GM21737 (cell line): ENCODE data around the gene ADIPOR1.
"Not testable (repeated sequence)": the region's sequence is repeated elsewhere in the genome, so short reads cannot be mapped to it uniquely, and the experiment has no call there.

Experiments used
- ATAC-seq: cut with Tn5 transposase; IDR thresholded peaks from one replicate; pipeline ENCODE4 v1.9.1; 2021; ENCODE audit warnings: mild to moderate bottlenecking, moderate library complexity; ENCODE audit not compliant: unreplicated experiment

The ADIPOR1 gene, protein sequence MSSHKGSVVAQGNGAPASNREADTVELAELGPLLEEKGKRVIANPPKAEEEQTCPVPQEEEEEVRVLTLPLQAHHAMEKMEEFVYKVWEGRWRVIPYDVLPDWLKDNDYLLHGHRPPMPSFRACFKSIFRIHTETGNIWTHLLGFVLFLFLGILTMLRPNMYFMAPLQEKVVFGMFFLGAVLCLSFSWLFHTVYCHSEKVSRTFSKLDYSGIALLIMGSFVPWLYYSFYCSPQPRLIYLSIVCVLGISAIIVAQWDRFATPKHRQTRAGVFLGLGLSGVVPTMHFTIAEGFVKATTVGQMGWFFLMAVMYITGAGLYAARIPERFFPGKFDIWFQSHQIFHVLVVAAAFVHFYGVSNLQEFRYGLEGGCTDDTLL

DNA sequence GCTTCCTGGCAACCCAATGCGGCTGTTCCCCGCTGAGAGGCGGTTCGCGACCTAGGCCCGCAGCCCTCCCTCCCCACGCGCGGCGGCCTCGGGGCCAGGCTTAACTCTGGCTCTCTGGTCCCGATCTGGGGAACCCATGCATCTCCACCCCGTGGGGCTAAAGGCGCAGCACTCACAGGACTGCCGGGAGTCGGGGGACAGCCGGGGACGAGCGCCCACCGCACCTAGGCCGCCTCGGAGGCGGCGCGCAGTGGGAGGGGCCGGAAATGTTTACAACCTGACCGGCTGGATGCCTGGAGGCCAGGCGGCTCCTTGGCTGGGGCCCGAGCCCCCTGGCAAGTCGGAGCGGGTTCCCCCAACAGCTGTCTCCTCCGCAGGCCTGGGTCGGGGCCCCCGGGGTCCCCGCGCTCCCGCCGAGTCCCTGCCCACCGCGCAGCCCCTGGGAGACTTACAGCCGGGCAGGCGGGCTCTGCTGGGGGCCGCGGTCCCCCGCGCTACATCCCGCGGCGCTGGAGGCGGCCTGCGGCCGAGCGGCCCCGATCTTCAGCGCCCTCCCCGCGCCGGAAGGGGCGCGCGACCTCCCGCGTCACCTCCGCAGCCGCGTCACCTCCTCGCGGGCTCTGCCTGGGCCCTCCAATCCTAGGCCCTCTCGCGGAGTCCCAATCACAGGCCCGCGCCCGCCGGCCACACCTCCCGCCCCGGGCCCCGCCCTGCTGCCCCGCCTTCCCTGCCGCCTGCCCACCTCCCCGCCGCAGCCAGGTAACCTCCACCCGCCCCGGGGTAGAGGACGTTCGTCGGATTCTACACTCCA lies at the start of gene ADIPOR1:
TSS of gene ADIPOR1 (minus strand) at position 580 of the 811 bp plus-strand sequence. CDS start 7,242 bp downstream, outside the sequence.
- peak; percentile 97 for ATAC-seq

DNA sequence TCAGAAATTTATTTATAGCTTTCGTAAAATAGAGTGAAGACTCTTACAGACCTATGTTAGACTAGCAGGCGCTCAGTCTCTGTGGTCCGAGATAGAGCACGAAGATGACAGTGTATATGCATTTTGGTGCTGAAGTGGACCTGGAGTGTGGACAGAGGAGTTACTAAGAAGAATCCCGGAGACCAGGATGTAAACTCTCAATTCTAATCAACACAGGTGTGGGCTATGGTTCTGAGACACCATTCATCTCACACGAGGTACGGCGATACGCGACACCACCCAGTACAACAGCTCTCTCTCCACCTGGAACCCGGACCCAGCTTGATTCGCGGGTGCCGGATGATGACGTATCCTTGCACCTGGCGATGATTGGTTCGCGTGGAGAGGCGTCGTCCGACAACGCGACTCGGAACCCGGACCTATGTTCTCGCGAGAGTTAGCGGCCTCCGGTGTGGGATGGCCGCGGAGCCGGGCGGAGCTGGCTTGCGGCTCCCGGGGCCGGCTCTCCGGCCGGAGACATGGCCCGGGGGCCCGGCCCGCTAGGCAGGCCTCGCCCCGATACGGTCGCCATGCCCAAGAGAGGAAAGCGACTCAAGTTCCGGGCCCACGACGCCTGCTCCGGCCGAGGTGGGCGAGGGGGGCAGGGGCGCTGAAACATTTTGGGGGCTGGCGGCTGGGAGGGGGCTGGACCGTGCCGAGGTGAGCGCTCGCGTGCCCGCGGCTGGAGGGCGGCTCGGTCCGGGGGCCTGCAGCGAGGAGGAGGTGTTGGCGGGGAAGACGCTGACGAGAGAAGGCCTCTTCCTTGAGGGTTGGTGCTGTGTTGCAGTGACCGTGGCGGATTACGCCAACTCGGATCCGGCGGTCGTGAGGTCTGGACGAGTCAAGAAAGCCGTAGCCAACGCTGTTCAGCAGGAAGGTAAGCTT lies 49.1 kb upstream of the ADIPOR1 start, which contains the start of gene TMEM183A:
TSS of gene TMEM183A (plus strand) at position 427 of the 924 bp plus-strand sequence. CDS start at position 519, 92 bp downstream.
- ATAC-seq = peak; percentile 96

DNA sequence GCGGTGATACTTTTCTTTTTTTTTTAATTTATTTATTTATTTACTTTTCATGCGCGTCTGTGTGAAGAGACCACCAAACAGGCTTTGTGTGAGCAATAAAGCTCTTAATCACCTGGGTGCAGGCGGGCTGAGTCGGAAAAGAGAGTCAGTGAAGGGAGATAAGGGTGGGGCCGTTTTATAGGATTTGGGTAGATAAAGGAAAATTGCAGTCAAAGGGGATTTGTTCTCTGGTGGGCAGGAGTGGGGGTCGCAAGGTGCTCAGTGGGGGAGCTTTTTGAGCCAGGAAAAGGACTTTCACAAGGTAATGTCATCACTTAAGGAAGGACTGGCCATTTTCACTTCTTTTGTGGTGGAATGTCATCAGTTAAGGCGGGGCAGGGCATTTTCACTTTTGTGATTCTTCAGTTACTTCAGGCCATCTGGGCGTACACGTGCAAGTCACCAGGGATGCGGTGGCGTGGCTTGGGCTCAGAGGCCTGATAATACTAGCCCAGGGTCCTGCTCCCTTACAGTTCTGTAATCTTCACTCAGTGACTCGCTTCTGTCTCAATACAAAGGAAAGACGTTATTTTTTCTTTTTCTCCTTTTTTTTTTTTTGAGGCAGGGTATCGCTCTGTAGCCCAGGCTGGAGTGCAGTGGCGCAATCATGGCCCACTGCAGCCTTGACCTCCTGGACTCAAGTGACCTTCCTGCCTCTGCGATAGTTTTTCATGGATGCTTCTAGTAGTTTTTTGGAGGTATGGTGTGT lies 47.5 kb upstream of the ADIPOR1 start:
- ATAC-seq = not testable (repeated sequence)

- no peak for ATAC-seq
Measured at GRCh38 chr1:203002951-203003350, 44.8 kb upstream of the ADIPOR1 start.

GRCh38 chr1:203001986-203002385 lies 43.9 kb upstream of the ADIPOR1 start:
- ATAC-seq = no peak

GRCh38 chr1:203000217-203000944 lies 42.3 kb upstream of the ADIPOR1 start:
- ATAC-seq = no peak

DNA sequence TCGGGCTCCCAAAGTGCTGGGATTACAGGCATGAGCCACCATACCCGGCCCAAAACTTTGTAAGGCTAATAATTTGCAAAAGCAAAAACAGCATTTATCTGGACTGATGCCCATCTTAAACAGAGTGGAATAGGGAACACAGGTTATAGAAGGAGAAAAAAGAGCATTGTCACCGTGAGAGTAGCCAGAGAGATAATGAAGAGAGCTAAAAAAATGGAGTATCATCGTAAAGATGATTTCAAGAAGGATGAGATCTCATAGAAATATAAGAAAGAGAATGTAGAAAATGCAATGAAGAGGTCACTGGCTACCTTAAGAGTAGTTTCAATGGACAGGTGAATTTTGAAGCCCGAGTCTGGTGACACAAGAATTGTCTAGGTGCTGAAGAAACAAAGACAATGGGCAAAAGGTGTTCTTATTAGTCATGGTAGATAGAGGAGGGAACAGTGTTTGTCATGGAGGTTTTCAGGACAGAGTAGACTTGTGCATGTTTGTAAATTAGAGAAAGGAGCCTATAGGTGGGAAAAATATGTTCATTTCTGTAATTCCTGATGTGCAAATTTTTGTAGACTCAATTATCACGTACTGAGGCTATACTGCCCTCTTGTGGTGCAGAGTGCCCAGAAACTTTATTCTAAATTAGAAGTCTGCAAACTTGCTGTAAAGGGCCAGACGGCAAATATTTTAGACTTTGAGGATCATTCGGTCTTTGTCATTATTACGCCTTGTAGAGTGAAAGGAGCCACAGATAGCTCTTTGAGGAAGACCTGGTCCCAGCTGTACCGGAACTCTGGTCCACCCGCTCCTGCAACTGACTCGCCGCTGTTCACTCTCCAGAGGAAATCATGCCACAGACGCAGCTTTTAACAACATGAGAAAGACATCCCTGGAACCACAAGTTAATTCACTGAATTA lies 41.0 kb upstream of the ADIPOR1 start:
- no peak for ATAC-seq

- no peak for ATAC-seq
Measured at GRCh38 chr1:202994756-202995155, 36.6 kb upstream of the ADIPOR1 start.

GRCh38 chr1:202991112-202991511 lies 33.0 kb upstream of the ADIPOR1 start:
- no peak for ATAC-seq

DNA sequence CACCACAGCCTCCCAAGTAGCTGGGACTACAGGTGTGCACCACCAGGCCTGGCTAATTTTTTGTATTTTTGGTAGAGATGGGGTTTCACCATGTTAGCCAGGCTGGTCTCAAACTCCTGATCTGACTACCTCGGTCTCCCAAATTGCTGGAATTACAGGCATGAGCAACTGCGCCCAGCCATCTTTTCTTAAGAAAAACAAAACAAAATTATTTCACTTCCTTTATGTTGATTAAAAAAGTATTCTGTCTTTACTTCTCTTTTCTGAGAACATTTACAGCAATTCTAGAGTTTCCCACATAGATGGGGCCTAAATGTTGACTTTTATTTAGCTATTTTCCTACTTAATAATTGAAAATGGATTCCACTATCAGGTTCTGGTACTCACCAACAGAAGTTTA lies 31.8 kb upstream of the ADIPOR1 start:
- no peak for ATAC-seq

GRCh38 chr1:202987922-202988583 lies 29.9 kb upstream of the ADIPOR1 start:
- no peak for ATAC-seq

GRCh38 chr1:202987255-202987654 lies 29.1 kb upstream of the ADIPOR1 start:
- no peak for ATAC-seq

GRCh38 chr1:202986120-202986519 lies 28.0 kb upstream of the ADIPOR1 start:
- ATAC-seq = not testable (repeated sequence)

- ATAC-seq = no peak
Measured at GRCh38 chr1:202982715-202983430, 24.8 kb upstream of the ADIPOR1 start.

DNA sequence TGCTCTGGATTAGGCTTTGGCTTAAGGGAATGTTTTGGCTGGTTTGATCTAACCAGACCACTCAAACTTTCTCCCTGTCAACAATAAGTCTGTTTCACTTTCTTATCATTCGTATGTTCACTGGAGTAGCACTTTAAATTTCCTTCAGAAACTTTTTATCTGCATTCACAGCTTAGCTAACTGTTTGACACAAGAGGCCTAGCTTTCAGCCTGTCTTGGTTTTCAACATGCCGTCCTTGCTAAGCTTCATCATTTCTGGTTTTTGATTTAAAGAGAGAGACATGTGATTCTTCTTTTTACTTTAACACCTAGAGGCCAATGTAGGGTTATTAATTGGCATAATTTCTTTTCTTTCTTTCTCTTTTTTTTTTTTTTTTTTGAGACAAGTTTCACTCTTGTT lies 23.8 kb upstream of the ADIPOR1 start:
- ATAC-seq = no peak

- ATAC-seq = no peak
Measured at GRCh38 chr1:202979459-202979858, 21.3 kb upstream of the ADIPOR1 start.

- no peak for ATAC-seq
Measured at GRCh38 chr1:202976633-202977032, 18.5 kb upstream of the ADIPOR1 start.
